ENCODE measurements around the gene NEGR1.

- TF ChIP-seq POLR2A (IDR thresholded peaks at IDR 0.05) (no peak), CTCF (IDR thresholded peaks at IDR 0.05) (no peak), POLR2AphosphoS5 (IDR thresholded peaks at IDR 0.05) (no peak), EP300 (IDR thresholded peaks at IDR 0.05; ENCODE audit: low read depth) (no peak)
Measured at GRCh38 chr1:71918630-71919029, 363.7 kb downstream of the NEGR1 start.

All from transverse colon (tissue), 4 donors.